Measurements from ENCODE around the gene TCF7L1. TPM values are rescaled to one million over a fixed set of nuclear protein-coding genes. Genes with fewer than 3 reads are reported as not detected.

Gene TCF7L1
- total RNA-seq, 1 donor from 2014 or later = 62.7 TPM

DNA sequence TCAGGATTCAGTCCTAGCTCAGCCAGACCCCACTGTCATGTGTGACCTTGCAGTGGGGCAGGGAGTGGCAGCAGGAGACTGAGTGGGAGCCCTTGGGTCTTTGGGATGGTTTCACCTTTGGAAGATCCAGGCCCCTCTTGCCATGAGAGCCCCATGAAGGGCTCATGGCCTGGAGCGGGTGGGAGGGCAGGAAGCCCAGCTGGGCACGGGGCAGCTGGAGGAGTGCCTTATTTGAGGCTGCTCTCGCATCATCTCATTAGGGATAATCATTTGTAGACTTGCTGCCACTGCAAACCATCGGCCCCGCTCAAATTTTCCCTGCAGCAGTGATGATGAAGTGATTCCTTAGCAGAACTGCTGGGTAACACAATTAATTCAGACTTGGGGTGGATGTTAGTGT, 120.7 kb downstream of the TCF7L1 start:
- Mint-ChIP-seq H3K4me3 (ENCODE audit: low read depth) (no peak overlapping the region), H3K27ac (peak overlapping the region; percentile 100), H3K36me3 (ENCODE audit: insufficient read depth) (no peaks in the 10 kb centered on the region), H3K9me3 (ENCODE audit: low read depth) (no peaks in the 10 kb centered on the region), H3K27me3 (no peaks in the 10 kb centered on the region), H3K4me1 (ENCODE audit: low read depth) (peaks cover 84% of the 10 kb centered on the region)
- TF ChIP-seq, protein P1, sequence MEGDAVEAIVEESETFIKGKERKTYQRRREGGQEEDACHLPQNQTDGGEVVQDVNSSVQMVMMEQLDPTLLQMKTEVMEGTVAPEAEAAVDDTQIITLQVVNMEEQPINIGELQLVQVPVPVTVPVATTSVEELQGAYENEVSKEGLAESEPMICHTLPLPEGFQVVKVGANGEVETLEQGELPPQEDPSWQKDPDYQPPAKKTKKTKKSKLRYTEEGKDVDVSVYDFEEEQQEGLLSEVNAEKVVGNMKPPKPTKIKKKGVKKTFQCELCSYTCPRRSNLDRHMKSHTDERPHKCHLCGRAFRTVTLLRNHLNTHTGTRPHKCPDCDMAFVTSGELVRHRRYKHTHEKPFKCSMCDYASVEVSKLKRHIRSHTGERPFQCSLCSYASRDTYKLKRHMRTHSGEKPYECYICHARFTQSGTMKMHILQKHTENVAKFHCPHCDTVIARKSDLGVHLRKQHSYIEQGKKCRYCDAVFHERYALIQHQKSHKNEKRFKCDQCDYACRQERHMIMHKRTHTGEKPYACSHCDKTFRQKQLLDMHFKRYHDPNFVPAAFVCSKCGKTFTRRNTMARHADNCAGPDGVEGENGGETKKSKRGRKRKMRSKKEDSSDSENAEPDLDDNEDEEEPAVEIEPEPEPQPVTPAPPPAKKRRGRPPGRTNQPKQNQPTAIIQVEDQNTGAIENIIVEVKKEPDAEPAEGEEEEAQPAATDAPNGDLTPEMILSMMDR (IDR thresholded peaks at IDR 0.05; ENCODE audit: unreplicated experiment) = no peak
- DNase-seq (ENCODE audit: low spot score, unreplicated experiment) = no peak

DNA sequence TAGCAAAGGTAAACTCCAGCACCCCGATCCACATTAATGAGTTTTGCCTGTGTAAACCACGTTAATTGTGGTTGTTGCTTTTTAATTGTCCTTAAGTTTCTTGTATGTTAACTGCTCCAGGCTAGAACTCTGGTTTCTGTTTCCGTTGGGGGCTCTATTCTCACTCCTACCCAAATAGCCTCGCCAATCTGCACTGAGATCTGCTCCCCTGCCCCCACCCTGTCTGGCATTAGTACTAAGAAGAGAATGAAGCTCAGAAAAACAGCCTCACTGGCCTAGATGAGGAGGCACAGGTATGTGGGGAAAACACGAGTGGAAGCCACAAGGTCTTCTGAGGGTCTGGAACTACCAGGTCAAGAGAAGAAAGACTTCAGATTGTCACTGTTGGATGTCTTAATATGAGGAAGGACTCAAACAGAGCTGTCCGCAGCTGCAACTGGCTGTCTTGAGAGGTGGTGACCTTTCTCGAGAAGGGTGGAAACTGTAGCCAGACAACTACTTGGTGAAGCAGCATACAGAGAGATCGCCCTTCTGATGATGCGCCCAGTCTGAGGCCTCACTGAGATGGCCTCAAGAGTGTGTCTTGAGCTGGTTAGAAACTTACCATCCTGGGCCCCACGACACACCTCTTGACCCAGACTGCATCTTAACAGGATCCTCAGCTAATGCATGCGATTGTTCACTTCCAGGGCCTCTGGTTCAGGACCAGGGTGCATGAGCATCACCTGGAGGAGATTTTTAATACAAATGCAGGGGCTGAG, 121.5 kb downstream of the TCF7L1 start:
- TF ChIP-seq, protein P1 (IDR thresholded peaks at IDR 0.05; ENCODE audit: unreplicated experiment) = no peak
- peaks cover 84% of the 10 kb centered on the region for H3K4me1 Mint-ChIP-seq (ENCODE audit: low read depth)
- H3K36me3 Mint-ChIP-seq (ENCODE audit: insufficient read depth) = no peaks in the 10 kb centered on the region
- no peaks in the 10 kb centered on the region for H3K9me3 Mint-ChIP-seq (ENCODE audit: low read depth)
- no peak for DNase-seq (ENCODE audit: low spot score, unreplicated experiment)
- H3K27me3 Mint-ChIP-seq = no peaks in the 10 kb centered on the region
- H3K4me3 Mint-ChIP-seq (ENCODE audit: low read depth) = peak overlapping the region; percentile 46
- peak overlapping the region; percentile 100 for H3K27ac Mint-ChIP-seq

DNA sequence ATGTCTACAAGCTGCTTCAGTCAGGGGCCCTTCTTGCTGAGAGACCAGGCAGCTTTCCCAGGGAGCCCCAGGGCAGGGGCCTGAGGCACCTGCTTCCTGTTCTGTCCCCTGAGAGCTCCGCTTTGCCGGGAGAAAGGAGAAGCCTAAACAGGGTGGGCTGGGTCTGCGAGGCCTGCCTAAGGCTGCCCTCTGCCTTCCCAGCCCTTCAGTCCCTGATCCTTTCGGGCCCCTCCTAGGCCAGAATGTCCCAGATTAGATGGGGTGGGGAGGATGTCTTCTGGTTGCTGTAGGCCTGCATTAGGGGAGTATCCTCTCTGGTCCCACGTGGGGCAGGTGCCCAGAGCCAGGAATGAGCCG, 122.2 kb downstream of the TCF7L1 start:
- TF ChIP-seq, protein P1 (IDR thresholded peaks at IDR 0.05; ENCODE audit: unreplicated experiment) = no peak
- no peaks in the 10 kb centered on the region for H3K36me3 Mint-ChIP-seq (ENCODE audit: insufficient read depth)
- peak overlapping the region; percentile 75 for H3K4me3 Mint-ChIP-seq (ENCODE audit: low read depth)
- H3K4me1 Mint-ChIP-seq (ENCODE audit: low read depth) = peaks cover 86% of the 10 kb centered on the region
- H3K9me3 Mint-ChIP-seq (ENCODE audit: low read depth) = no peaks in the 10 kb centered on the region
- no peaks in the 10 kb centered on the region for H3K27me3 Mint-ChIP-seq
- peak overlapping the region; percentile 100 for H3K27ac Mint-ChIP-seq
- no peak for DNase-seq (ENCODE audit: low spot score, unreplicated experiment)

DNA sequence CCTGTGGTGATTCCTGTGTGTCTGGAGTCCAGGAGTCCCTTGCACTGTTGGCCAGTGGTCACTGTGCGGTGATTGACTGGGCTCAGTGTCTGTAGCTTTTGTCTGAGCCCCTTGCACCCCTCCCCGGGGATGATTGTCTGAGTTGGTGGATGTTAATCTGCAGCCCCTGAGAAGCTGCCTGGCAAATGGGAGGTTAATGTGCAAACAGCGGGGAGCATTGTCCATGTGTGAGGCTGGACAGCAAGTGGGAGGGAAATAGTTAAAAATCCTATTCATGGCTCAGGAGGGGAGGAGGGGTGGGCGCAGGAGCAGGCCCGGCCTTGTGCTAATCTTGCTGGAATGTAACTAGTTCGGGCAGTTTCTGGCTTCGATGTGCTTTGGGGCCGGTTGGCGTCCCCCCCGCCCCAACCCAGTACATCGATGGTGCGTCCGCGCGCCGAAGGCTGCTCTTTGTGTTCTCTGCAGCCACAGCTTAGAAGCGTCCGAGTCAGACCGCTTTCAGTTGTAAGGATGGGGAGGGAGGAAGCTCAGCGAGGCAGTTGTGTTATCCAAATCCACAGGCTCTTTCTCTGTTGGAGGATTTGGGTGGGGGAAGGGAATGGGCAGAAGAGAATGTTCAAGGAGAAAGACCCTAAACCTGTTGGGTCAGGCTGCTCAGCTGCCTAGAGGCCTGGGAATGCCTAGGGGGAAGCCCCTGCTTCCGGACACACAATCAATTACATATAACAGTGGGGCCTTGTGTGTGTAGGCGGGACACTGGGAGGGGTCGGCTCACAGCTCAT, 122.8 kb downstream of the TCF7L1 start:
- peak; percentile 76 for DNase-seq (ENCODE audit: low spot score, unreplicated experiment)
- peak overlapping the region; percentile 75 for H3K4me3 Mint-ChIP-seq (ENCODE audit: low read depth)
- TF ChIP-seq, protein P1 (IDR thresholded peaks at IDR 0.05; ENCODE audit: unreplicated experiment) = no peak
- peaks cover 87% of the 10 kb centered on the region for H3K4me1 Mint-ChIP-seq (ENCODE audit: low read depth)
- no peaks in the 10 kb centered on the region for H3K27me3 Mint-ChIP-seq
- peak overlapping the region; percentile 100 for H3K27ac Mint-ChIP-seq
- H3K9me3 Mint-ChIP-seq (ENCODE audit: low read depth) = no peaks in the 10 kb centered on the region
- no peaks in the 10 kb centered on the region for H3K36me3 Mint-ChIP-seq (ENCODE audit: insufficient read depth)

DNA sequence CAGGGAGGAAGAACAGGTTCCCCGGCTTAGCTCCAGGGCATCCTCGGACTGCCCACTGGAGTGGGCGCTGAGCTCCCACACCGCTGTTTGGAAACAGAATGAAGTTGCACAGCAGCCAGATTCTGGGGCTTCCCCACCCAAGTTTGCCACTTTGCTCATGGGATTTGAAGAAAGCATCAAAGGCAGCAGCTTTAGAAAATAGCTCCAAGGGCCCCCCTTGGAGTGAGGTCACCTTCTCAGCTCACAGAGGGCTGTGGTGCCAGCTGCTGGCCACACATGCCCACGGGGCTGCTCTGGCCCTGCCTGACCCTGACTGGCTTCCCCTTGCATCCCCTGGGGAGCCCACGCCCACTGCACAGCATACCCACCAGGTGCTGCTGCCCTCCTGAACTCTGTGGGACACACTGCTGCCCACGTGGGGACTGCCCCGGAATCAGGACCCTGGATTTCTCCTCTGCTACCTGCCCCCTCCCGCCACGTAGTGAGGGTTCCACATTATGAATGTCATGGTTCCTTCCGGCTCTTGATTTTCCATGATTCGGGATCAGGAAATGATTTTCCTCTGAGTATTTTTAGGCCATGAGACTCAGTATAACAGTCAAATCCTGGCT, 124.3 kb downstream of the TCF7L1 start:
- Mint-ChIP-seq H3K27ac (peak overlapping the region; percentile 95), H3K36me3 (ENCODE audit: insufficient read depth) (peaks cover 7% of the 10 kb centered on the region), H3K27me3 (no peaks in the 10 kb centered on the region), H3K9me3 (ENCODE audit: low read depth) (no peaks in the 10 kb centered on the region), H3K4me3 (ENCODE audit: low read depth) (no peak overlapping the region), H3K4me1 (ENCODE audit: low read depth) (peaks cover 84% of the 10 kb centered on the region)
- DNase-seq (ENCODE audit: low spot score, unreplicated experiment) = no peak
- TF ChIP-seq, protein P1 (IDR thresholded peaks at IDR 0.05; ENCODE audit: unreplicated experiment) = no peak

All from progenitor cell of endocrine pancreas (in vitro differentiated cells).